ENCODE results near the gene LPAR2.

LPAR2 gene

DNA sequence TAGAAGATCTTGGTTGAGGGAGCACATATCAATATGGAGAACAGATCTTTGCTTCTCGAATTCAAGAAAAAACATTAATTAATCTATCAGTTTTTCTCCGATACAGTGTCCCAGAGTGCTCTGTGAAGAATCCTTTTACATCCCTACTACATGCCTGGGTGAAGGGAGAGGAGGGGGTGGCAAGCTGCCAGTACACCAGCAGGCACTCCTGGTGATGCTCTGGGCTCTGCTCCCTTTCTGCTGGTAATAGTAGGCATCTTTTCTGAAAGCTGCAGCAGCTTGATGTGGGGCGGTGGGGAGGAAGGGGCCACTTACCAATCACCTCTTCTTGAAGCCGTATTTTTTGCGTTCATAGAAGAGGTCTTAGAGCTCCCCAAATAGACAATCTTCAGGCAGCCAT lies 40.2 kb downstream of the LPAR2 start:
- H2AK5ac ChIP-seq (ENCODE audit: low read depth, low read length) = no peak overlapping the region
- H2BK5ac ChIP-seq (ENCODE audit: low read length) = no peak overlapping the region
- H3K79me1 ChIP-seq (ENCODE audit: low read depth, low read length) = no peaks in the 10 kb centered on the region
- H2BK120ac ChIP-seq (ENCODE audit: low read depth, low read length) = no peak overlapping the region
- H3K4me3 ChIP-seq (ENCODE audit: low read length in 2 of 2) = no peak overlapping the region
- H2BK12ac ChIP-seq (ENCODE audit: low read length) = no peak overlapping the region
- H3K14ac ChIP-seq (ENCODE audit: low read length) = no peak overlapping the region
- no peak for DNase-seq (ENCODE audit: low spot score)
- H3K27me3 ChIP-seq (ENCODE audit: control insufficient read depth in 3 of 3, insufficient read depth in 3 of 3, low read depth in 1 of 3, low read length in 3 of 3) = no peaks in the 10 kb centered on the region
- H3K9ac ChIP-seq (ENCODE audit: low read depth, low read length, poor library complexity) = no peak overlapping the region
- no peaks in the 10 kb centered on the region for H3K9me3 ChIP-seq (replicated peaks in 1 of 2; ENCODE audit: control insufficient read depth in 2 of 2, insufficient read depth in 1 of 2, low read depth in 1 of 2, low read length in 2 of 2)
- H3K4me1 ChIP-seq (ENCODE audit: control insufficient read depth in 2 of 2, insufficient read depth in 1 of 2, low read depth in 1 of 2, low read length in 2 of 2) = peaks cover 6% of the 10 kb centered on the region in 2 donors
- no peak overlapping the region for H3K23ac ChIP-seq (ENCODE audit: low read depth, low read length, poor library complexity)
- no peak overlapping the region for H3K4ac ChIP-seq (ENCODE audit: low read length)
- H4K8ac ChIP-seq (ENCODE audit: low read depth, low read length) = no peak overlapping the region
- no peak overlapping the region for H4K91ac ChIP-seq (ENCODE audit: low read depth, low read length, poor library complexity)
- H3K27ac ChIP-seq (replicated peaks; ENCODE audit: low read length) = no peak overlapping the region
- WGBS, 2 donors (ENCODE audit: extremely low coverage in 2 of 2, insufficient read length in 2 of 2, insufficient replicate concordance in 1 of 2) = no CpG with 5 or more reads among the region's 5 CpGs
- peaks cover 0 to 2% of the 10 kb centered on the region in 2 donors for H3K36me3 ChIP-seq (replicated peaks in 1 of 2; ENCODE audit: control insufficient read depth in 2 of 2, insufficient read depth in 2 of 2, low read length in 2 of 2)
- H2AFZ ChIP-seq (ENCODE audit: low read length) = no peak overlapping the region
- H3K4me2 ChIP-seq (ENCODE audit: insufficient read depth, low read length, poor library complexity, severe bottlenecking) = no peak overlapping the region
- H2BK15ac ChIP-seq (ENCODE audit: low read length) = no peak overlapping the region
- no peak overlapping the region for H3K18ac ChIP-seq (ENCODE audit: low read length)

DNA sequence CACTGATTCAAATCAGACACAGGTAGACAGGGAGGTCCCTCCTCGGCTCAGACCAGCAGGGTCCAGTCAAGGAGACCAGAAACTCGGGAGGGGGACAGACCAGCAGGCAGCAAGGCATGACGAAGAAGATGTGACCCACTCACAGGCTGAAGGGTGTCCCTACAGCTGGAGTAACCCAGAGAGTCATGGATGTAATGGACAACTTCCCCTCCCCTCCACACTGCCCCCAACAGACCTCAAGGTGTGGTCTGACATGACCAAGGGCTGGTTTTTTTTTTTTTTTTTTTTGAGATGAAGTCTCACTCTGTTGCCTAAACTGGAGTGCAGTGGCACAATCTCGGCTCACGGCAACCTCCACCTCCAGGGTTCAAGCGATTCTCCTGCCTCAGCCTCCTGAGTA lies 43.7 kb downstream of the LPAR2 start:
- H3K9ac ChIP-seq (ENCODE audit: low read depth, low read length, poor library complexity) = no peak overlapping the region
- H2BK5ac ChIP-seq (ENCODE audit: low read length) = no peak overlapping the region
- H3K9me3 ChIP-seq (replicated peaks in 1 of 2; ENCODE audit: control insufficient read depth in 2 of 2, insufficient read depth in 1 of 2, low read depth in 1 of 2, low read length in 2 of 2) = no peaks in the 10 kb centered on the region
- H3K4ac ChIP-seq (ENCODE audit: low read length) = no peak overlapping the region
- H3K4me1 ChIP-seq (ENCODE audit: control insufficient read depth in 2 of 2, insufficient read depth in 1 of 2, low read depth in 1 of 2, low read length in 2 of 2) = peaks cover 0 to 7% of the 10 kb centered on the region in 2 donors
- H3K27ac ChIP-seq (replicated peaks; ENCODE audit: low read length) = no peak overlapping the region
- no peaks in the 10 kb centered on the region for H3K79me1 ChIP-seq (ENCODE audit: low read depth, low read length)
- no peak for DNase-seq (ENCODE audit: low spot score)
- no peak overlapping the region for H4K8ac ChIP-seq (ENCODE audit: low read depth, low read length)
- no peaks in the 10 kb centered on the region for H3K36me3 ChIP-seq (replicated peaks in 1 of 2; ENCODE audit: control insufficient read depth in 2 of 2, insufficient read depth in 2 of 2, low read length in 2 of 2)
- H3K14ac ChIP-seq (ENCODE audit: low read length) = no peak overlapping the region
- H3K4me3 ChIP-seq (ENCODE audit: low read length in 2 of 2) = no peak overlapping the region
- no peak overlapping the region for H2BK12ac ChIP-seq (ENCODE audit: low read length)
- no CpG with 5 or more reads among the region's 6 CpGs for WGBS, 2 donors (ENCODE audit: extremely low coverage in 2 of 2, insufficient read length in 2 of 2, insufficient replicate concordance in 1 of 2)
- no peak overlapping the region for H2AFZ ChIP-seq (ENCODE audit: low read length)
- no peak overlapping the region for H4K91ac ChIP-seq (ENCODE audit: low read depth, low read length, poor library complexity)
- no peak overlapping the region for H3K4me2 ChIP-seq (ENCODE audit: insufficient read depth, low read length, poor library complexity, severe bottlenecking)
- no peak overlapping the region for H3K23ac ChIP-seq (ENCODE audit: low read depth, low read length, poor library complexity)
- no peak overlapping the region for H2BK120ac ChIP-seq (ENCODE audit: low read depth, low read length)
- no peaks in the 10 kb centered on the region for H3K27me3 ChIP-seq (ENCODE audit: control insufficient read depth in 3 of 3, insufficient read depth in 3 of 3, low read depth in 1 of 3, low read length in 3 of 3)
- H3K18ac ChIP-seq (ENCODE audit: low read length) = no peak overlapping the region
- H2BK15ac ChIP-seq (ENCODE audit: low read length) = no peak overlapping the region
- no peak overlapping the region for H2AK5ac ChIP-seq (ENCODE audit: low read depth, low read length)

DNA sequence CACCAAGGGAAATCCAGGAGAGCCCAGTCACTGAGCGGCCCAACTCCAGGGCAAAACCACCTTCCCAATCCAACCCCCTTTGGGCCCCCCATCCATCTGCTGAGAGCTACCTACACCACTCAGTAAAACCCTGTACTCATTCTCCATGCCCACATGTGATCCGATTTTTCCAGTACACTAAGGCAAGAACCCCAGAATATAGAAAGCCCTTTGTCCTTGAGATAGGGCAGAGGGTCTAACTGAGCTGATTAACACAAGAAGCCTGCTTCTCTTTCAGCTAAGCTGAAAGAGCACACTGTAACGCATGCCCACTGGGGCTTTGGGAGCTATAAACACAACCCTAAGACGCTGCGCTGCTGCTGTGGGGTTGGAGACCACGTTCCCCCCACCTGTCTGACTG lies 45.5 kb downstream of the LPAR2 start:
- no peaks in the 10 kb centered on the region for H3K79me1 ChIP-seq (ENCODE audit: low read depth, low read length)
- H3K27me3 ChIP-seq (ENCODE audit: control insufficient read depth in 3 of 3, insufficient read depth in 3 of 3, low read depth in 1 of 3, low read length in 3 of 3) = no peaks in the 10 kb centered on the region
- DNase-seq (ENCODE audit: low spot score) = no peak
- H2BK5ac ChIP-seq (ENCODE audit: low read length) = no peak overlapping the region
- H3K4ac ChIP-seq (ENCODE audit: low read length) = no peak overlapping the region
- no peak overlapping the region for H2AK5ac ChIP-seq (ENCODE audit: low read depth, low read length)
- no peak overlapping the region for H3K4me3 ChIP-seq (ENCODE audit: low read length in 2 of 2)
- no peak overlapping the region for H3K14ac ChIP-seq (ENCODE audit: low read length)
- H3K18ac ChIP-seq (ENCODE audit: low read length) = peak overlapping the region; percentile 6
- no peak overlapping the region for H2BK15ac ChIP-seq (ENCODE audit: low read length)
- no peak overlapping the region for H2AFZ ChIP-seq (ENCODE audit: low read length)
- H3K36me3 ChIP-seq (replicated peaks in 1 of 2; ENCODE audit: control insufficient read depth in 2 of 2, insufficient read depth in 2 of 2, low read length in 2 of 2) = no peaks in the 10 kb centered on the region
- no peak overlapping the region for H3K9ac ChIP-seq (ENCODE audit: low read depth, low read length, poor library complexity)
- H3K23ac ChIP-seq (ENCODE audit: low read depth, low read length, poor library complexity) = no peak overlapping the region
- no peak overlapping the region for H3K27ac ChIP-seq (replicated peaks; ENCODE audit: low read length)
- no peak overlapping the region for H4K91ac ChIP-seq (ENCODE audit: low read depth, low read length, poor library complexity)
- no peak overlapping the region for H3K4me2 ChIP-seq (ENCODE audit: insufficient read depth, low read length, poor library complexity, severe bottlenecking)
- no peak overlapping the region for H4K8ac ChIP-seq (ENCODE audit: low read depth, low read length)
- no peak overlapping the region for H2BK120ac ChIP-seq (ENCODE audit: low read depth, low read length)
- H3K9me3 ChIP-seq (replicated peaks in 1 of 2; ENCODE audit: control insufficient read depth in 2 of 2, insufficient read depth in 1 of 2, low read depth in 1 of 2, low read length in 2 of 2) = no peaks in the 10 kb centered on the region
- no CpG with 5 or more reads among the region's 6 CpGs for WGBS, 2 donors (ENCODE audit: extremely low coverage in 2 of 2, insufficient read length in 2 of 2, insufficient replicate concordance in 1 of 2)
- peaks cover 0 to 10% of the 10 kb centered on the region in 2 donors for H3K4me1 ChIP-seq (ENCODE audit: control insufficient read depth in 2 of 2, insufficient read depth in 1 of 2, low read depth in 1 of 2, low read length in 2 of 2)
- H2BK12ac ChIP-seq (ENCODE audit: low read length) = no peak overlapping the region

DNA sequence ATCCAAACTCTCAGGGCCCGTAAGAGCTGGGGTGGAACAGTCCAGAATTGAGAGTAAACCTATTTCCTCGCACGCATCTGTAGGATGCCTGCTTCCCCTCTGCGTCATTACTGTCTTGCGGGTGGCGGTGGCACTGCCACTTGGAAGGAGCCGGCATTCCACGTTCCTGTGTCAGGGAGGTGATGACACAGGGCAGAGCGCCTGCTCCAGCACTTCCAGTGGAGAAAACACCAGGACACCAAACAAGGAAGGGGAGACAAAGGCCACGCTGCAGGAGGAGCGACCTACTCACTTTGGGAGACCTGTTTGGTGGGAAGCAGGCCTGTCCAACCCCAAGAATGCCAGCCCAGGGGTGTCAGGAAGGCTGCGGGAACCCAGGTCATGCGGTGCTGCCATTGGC lies 46.6 kb downstream of the LPAR2 start:
- H3K14ac ChIP-seq (ENCODE audit: low read length) = peak overlapping the region; percentile 63
- no peaks in the 10 kb centered on the region for H3K79me1 ChIP-seq (ENCODE audit: low read depth, low read length)
- no peak overlapping the region for H3K9ac ChIP-seq (ENCODE audit: low read depth, low read length, poor library complexity)
- peaks cover 0 to 10% of the 10 kb centered on the region in 2 donors for H3K4me1 ChIP-seq (ENCODE audit: control insufficient read depth in 2 of 2, insufficient read depth in 1 of 2, low read depth in 1 of 2, low read length in 2 of 2)
- peak overlapping the region; percentile 33 for H2BK15ac ChIP-seq (ENCODE audit: low read length)
- no peak overlapping the region for H3K18ac ChIP-seq (ENCODE audit: low read length)
- H3K4me3 ChIP-seq (ENCODE audit: low read length in 2 of 2) = no peak overlapping the region
- H3K4ac ChIP-seq (ENCODE audit: low read length) = peak overlapping the region; percentile 53
- H2BK5ac ChIP-seq (ENCODE audit: low read length) = no peak overlapping the region
- peak overlapping the region; percentile 84 for H2AK5ac ChIP-seq (ENCODE audit: low read depth, low read length)
- H3K27me3 ChIP-seq (ENCODE audit: control insufficient read depth in 3 of 3, insufficient read depth in 3 of 3, low read depth in 1 of 3, low read length in 3 of 3) = no peaks in the 10 kb centered on the region
- no peak overlapping the region for H4K91ac ChIP-seq (ENCODE audit: low read depth, low read length, poor library complexity)
- H3K36me3 ChIP-seq (replicated peaks in 1 of 2; ENCODE audit: control insufficient read depth in 2 of 2, insufficient read depth in 2 of 2, low read length in 2 of 2) = no peaks in the 10 kb centered on the region
- no peak overlapping the region for H3K27ac ChIP-seq (replicated peaks; ENCODE audit: low read length)
- peak overlapping the region; percentile 65 for H3K23ac ChIP-seq (ENCODE audit: low read depth, low read length, poor library complexity)
- no peak overlapping the region for H4K8ac ChIP-seq (ENCODE audit: low read depth, low read length)
- no peak for DNase-seq (ENCODE audit: low spot score)
- no peak overlapping the region for H3K4me2 ChIP-seq (ENCODE audit: insufficient read depth, low read length, poor library complexity, severe bottlenecking)
- H2AFZ ChIP-seq (ENCODE audit: low read length) = no peak overlapping the region
- no peaks in the 10 kb centered on the region for H3K9me3 ChIP-seq (replicated peaks in 1 of 2; ENCODE audit: control insufficient read depth in 2 of 2, insufficient read depth in 1 of 2, low read depth in 1 of 2, low read length in 2 of 2)
- WGBS, 2 donors (ENCODE audit: extremely low coverage in 2 of 2, insufficient read length in 2 of 2, insufficient replicate concordance in 1 of 2) = no CpG with 5 or more reads among the region's 13 CpGs
- no peak overlapping the region for H2BK12ac ChIP-seq (ENCODE audit: low read length)
- no peak overlapping the region for H2BK120ac ChIP-seq (ENCODE audit: low read depth, low read length)
